DMS114 treated with DMSO at 0.1 percent for 48 hours (cell line): Measurements from ENCODE around the gene VAPB.

Source experiments
- DNase-seq: peaks from one replicate; lab custom pipeline; 2025; ENCODE audit not compliant: unreplicated experiment; lab: John Stamatoyannopoulos, UW

VAPB gene

GRCh38 chr20:58377766-58378401 lies 11.1 kb upstream of the VAPB start:
- DNase-seq, result no peak

- no peak for DNase-seq
Observed at GRCh38 chr20:58378704-58379103, 10.3 kb upstream of the VAPB start.

GRCh38 chr20:58381627-58382026 lies 7.4 kb upstream of the VAPB start:
- no peak for DNase-seq

DNA sequence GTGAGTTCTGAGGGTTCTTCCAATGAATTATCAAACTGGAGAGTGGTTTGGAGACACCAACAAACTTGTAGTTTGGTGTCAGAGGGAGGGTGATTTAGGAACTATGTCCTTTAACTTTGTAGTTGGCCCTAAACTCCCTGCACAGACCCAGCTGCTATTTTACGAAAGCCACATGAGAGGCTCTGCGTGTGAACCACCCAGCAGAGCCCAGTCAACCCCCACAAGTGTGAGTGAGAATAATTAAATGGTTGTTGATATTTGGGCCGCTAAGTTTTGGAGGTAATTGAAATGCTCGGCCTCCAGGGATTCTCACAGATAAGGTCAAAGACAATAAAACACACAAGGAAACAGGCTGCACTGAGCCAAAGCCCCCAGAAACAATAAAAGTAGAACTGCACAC lies 6.9 kb upstream of the VAPB start:
- no peak for DNase-seq

DNA sequence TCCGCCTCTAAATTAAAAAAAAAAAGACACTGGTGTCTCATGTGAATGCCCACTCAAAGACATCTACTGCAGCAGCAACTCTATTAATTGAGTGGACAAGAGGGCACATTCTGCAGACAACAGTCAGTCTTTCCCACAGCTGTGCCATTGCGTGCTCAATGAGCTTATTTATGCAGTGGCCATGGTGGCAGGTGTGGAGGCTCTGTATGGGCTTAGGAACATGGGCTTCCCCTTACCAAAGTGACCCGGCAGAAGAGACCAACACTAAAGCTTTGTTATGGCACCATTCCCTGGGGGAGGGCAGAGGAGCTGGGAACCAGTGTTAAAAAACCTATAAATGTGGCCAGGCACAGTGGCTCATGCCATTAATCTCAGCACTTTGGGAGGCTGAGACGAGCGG lies 4.2 kb upstream of the VAPB start:
- DNase-seq, result no peak

DNA sequence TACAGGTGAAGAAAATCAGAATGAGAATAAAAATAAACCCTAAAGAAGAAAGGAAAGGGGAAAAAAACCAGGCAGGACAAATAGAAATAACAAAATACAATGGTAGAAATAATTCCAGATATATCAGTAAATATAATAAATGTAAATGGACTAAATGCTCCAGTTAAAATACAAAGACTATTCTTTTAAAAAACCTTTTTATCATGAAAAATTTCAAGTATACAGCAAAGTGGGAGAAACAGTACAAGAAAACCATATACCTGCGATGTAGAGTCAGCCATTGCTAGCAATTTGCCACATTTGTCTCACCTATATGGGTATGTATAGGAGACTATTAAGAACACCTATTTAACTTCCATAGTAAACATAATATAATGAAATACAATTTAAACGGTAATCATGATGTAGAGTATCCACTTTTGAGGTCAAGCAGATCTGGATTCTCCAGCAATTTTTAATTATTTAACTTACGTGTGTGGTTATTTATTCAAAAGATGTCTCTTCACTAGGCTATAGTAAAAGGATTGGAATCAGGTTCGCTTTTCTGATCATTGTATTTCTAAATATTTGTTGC lies 914 bp upstream of the VAPB start:
- no peak for DNase-seq

- DNase-seq, result no peak
Observed at GRCh38 chr20:58389324-58389967, 417 bp downstream of the VAPB start.

DNA sequence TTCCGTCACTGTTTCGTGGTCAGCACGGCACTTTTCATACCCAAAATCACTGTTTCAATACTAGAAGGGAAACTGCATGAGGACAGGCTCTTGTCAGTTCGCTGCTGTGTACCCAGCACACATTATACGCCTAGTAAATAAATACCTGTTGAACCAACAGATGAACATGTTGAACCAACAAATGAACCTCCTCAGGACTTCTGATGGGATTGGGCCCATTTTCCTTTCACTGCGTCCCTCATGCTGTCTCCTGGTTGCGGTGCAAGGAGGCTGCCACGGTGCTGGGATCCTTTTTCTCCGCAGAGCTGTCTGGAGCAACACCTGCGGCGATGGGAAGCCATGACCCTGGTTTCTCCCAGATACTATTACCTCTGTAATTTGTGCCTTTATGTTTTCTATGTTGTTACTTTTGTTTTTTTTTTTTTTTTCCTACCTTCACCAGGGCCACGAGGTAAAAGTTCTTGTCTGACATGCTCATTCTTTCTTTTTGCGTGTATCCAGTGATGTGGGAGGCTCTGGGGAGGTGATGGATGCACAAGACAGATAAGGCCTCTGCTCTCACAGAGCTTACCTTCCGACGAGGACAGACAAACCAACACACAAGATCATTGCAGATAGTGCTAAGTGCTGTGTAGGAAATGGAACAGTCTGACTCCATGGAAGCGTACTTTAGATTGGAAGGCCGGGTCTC lies 1.1 kb downstream of the VAPB start:
- DNase-seq, result no peak

DNA sequence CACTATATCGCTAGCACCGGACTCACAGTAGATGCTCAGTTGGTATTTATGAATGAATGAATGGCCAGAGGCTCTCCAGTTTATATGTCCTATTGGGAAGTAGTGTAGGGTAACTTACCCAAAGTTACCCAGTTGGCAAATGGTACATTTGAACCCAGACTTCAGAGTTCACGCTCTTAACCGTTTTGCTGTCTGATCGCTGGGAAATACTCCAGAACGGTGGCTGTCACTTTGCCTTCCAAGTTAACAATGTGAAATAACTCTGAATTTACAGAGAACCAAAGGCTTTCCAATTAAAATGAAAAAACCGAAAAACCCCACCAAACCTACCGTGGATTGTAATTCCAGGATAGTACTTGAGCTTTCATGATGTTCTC lies 1.6 kb downstream of the VAPB start:
- no peak for DNase-seq

DNA sequence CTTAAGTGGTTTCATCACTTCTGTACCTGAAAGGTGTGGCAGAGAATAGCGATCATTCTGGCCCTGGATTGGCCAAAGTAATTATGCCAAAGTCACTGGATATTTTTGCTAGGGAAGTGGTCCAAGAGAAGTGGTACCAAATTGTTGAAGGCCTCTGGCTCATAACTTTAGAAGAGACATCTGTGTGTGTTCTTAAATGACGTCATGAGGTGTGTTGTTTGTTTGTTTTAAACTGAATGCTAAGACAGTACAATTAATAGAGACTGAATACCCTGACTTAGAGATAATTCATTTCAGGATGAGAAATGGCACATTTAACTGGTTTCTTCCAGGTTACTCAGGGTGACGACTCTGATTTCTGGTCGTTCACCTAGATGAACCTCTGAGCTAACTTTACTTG lies 3.3 kb downstream of the VAPB start:
- DNase-seq, result no peak

DNA sequence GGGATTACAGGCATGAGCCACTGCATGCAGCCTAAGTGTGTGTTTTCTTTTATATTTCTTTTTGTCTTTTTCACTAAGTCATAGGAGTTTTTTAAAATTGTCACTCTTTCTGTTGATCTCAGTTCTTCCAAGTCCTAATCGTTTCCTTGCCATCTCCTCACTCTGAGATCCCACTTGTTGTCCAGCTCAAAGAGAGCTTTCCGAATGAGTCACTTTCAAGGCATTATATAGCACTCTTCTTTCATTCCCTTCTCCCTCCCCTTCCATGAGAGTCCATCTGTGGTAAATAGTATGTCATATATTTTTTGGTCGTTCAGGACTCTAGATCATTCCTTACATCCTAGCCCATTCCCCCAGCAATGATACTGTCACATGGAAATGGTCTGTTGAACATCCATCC lies 4.3 kb downstream of the VAPB start:
- DNase-seq, result no peak

- DNase-seq, result no peak
Observed at GRCh38 chr20:58394801-58395200, 5.8 kb downstream of the VAPB start.

DNA sequence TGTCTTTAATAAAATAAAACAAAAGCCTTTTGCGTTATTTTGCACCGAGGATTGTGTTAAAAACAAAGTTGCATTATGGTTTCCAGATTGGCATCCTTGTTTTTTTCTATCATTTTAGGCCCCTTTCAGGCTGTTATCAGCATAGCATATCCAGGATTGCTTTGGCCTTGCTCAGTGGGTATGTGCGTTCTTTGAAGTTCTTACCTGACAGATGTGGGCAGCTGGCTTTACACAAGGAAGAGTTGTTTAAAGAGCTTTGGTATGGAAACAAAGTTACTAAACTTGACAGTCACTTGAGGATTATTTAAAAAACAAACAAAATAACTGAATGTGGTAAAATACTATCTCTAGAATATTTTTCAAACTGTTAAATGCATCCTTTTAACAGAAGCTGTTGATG lies 6.6 kb downstream of the VAPB start:
- DNase-seq, result no peak

DNA sequence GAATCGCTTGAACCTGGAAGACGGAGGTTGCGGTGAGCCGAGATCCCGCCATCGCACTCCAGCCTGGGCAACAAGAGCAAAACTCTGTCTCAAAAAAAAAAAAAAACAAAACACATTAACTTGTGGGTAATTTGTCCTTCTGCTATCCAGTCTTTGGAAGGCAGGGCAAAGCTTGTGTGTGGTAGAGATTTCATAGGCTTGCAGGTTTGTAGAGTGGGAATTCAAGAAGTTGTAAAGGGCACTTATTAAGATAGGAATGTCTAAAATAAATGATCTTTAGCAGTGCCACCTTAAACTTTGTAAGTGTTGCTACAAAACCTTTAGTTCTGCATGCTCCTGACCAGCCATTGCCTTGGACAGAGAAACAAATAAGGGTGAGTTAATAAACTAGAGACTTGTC lies 8.4 kb downstream of the VAPB start:
- no peak for DNase-seq

- no peak for DNase-seq
Observed at GRCh38 chr20:58398254-58398653, 9.2 kb downstream of the VAPB start.

DNA sequence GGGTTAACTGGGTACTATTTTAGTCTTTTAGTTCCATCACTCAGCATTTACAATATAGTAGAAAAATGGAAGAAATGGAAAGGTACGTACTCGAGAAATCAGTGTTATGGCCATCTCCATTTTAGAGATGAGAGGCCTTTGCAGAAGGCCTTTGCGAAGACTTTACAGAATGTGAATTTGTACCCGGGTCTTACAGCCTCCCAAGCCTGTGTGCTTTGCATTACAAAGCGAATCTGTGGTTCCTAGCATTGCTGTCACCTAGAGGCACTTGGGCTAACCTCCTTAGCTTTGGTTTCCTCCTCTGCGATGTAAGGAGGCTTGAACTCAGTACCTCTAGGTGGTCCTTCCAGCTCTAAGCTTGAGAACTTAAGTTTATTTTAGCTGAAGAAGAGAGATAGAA lies 10.9 kb downstream of the VAPB start:
- DNase-seq, result no peak

GRCh38 chr20:58401162-58401561 lies 12.1 kb downstream of the VAPB start:
- no peak for DNase-seq

- no peak for DNase-seq
Observed at GRCh38 chr20:58402305-58402704, 13.3 kb downstream of the VAPB start.

- DNase-seq, result no peak
Observed at GRCh38 chr20:58402827-58403226, 13.8 kb downstream of the VAPB start.

- no peak for DNase-seq
Observed at GRCh38 chr20:58403272-58403671, 14.2 kb downstream of the VAPB start.

GRCh38 chr20:58405504-58406291 lies 16.7 kb downstream of the VAPB start:
- no peak for DNase-seq
